ENCODE results near the gene WNT3A.

The WNT3A gene

GRCh38 chr1:228088586-228089498 lies 82.0 kb downstream of the WNT3A start:
- no peak for DNase-seq (ENCODE audit: low spot score)
- in situ Hi-C loops (cut with MboI; ENCODE audit: low pct_unique_long_range_greater_than_20kb, low sequenced_read_pairs, unreplicated experiment), result no loop called here
- TF ChIP-seq CTCF (IDR thresholded peaks at IDR 0.05; ENCODE audit: extremely low read depth, insufficient read depth, missing control alignments), result no peak

DNA sequence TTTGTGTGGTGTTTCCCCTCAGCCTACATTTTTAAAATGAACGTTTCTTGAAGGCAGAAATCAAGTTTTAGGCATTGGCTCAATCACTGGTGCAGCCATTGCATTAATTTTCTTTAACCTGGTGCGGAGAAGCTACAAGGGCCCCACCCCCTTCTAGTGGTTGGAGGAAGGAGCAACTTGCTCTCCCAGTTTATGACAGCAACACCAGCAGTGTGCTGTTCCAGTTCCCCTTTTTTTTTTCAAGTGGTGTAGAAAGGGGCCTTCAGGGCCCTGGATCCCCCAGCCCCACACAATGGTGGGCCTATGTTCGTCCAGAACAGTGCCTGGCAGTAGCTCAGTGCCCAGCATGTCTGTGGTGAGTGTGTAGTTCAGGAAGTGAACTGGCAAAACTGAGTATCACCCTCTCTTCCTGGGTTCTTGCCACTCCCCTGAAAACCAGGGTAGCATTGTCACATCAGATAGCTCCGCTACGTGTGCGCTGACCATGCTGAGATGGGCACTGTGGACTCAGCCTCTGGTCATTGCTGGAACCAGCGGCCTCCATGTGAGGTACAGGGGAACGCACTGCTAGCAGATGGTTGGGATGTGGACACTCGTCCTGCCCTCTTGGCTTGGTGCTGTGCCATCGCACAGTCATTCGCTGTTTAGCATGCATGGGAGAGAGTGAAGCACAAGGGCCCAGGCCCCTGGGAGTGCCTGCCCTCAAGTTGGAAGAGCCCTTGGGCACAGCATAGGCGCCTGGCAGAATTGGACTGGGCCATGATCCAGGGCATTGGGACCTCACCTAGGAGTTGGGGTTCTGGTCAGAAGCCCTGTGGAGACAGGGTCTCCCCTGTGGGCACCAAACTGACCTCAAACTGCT lies 83.0 kb downstream of the WNT3A start:
- no peak for DNase-seq (ENCODE audit: low spot score)
- no peak for TF ChIP-seq CTCF (IDR thresholded peaks at IDR 0.05; ENCODE audit: extremely low read depth, insufficient read depth, missing control alignments)
- in situ Hi-C loops (cut with MboI; ENCODE audit: low pct_unique_long_range_greater_than_20kb, low sequenced_read_pairs, unreplicated experiment), result no loop called here

DNA sequence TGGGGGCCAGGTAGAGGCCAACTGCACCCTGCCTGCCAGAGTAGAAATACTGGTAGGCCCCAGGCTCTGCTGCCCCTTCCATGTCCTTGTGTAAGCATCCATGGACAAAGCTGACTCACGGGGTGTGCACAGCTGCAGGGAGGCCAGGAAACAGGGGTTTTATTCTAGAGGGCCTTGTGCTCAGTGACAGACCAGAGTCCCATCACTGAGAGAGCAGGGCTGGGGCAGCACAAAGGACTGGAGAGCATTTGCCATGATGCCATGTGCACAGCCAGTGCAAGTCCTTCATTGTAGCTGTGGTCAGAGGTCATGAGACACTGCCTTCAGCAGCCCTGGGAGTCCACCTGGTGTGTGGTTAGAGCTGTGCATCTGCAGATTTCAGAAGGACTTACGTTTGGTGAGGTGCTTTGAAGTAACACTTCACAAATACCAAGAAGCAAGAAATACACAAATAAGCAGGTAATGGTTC lies 83.8 kb downstream of the WNT3A start:
- TF ChIP-seq CTCF (IDR thresholded peaks at IDR 0.05; ENCODE audit: extremely low read depth, insufficient read depth, missing control alignments), result no peak
- no peak for DNase-seq (ENCODE audit: low spot score)
- in situ Hi-C loops (cut with MboI; ENCODE audit: low pct_unique_long_range_greater_than_20kb, low sequenced_read_pairs, unreplicated experiment), result no loop called here

DNA sequence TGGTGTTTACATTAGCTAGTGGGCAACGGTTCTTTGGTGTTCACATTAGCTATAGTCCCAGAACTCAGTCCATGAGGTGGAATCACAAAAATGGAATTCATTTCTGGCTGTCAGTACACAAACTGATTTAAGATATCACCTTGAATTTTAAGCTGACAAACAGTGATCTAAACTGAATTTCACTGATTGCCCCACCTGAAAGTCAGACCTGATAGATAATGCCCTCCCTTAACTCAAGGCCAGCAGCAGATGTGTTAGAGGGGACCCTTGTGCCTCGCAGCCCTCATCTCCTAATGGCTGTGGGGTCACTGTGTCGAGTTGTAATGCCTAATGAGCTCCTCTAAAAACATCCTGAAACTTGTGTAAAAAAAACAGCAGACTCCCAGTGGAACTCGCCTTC lies 84.3 kb downstream of the WNT3A start:
- no peak for DNase-seq (ENCODE audit: low spot score)
- no peak for TF ChIP-seq CTCF (IDR thresholded peaks at IDR 0.05; ENCODE audit: extremely low read depth, insufficient read depth, missing control alignments)
- in situ Hi-C loops (cut with MboI; ENCODE audit: low pct_unique_long_range_greater_than_20kb, low sequenced_read_pairs, unreplicated experiment), result no loop called here

DNA sequence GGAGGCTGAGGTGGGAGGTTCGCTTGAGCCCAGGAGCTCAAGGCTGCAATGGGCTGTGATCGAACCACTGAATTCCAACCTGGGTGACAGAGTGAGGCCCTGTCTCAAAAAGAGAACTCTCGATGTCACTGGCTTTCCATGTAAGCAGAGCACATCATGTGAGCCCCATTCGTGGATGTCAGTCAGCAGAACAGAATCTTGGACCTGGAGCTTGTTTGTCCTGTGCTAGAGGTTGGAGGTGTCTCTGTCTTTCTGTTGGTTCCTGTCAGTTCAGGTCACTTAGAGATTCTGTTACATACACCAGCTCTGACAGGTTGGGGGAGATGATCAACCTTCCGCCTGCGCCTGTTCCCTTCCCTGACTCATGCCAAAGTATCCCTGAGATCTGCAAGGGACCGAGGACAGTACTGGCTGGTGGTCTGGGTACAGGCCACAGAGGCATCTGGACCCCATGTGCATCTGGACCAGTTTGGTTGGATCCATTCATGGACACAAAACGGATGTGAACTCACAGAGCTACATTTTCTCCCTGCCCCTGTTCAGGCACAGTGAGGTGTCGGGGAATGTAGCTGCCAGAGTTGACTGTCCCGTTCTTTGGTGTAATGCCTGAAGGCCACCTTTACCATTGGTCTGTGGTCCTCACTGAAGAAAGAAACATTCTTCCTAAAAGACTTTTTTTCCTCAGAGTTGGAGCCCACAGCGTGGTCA lies 85.7 kb downstream of the WNT3A start:
- in situ Hi-C loops (cut with MboI; ENCODE audit: low pct_unique_long_range_greater_than_20kb, low sequenced_read_pairs, unreplicated experiment), result no loop called here
- no peak for DNase-seq (ENCODE audit: low spot score)
- TF ChIP-seq CTCF (IDR thresholded peaks at IDR 0.05; ENCODE audit: extremely low read depth, insufficient read depth, missing control alignments), result no peak

Measured in GM13977 (cell line).